GM19372 (cell line): ENCODE data around the gene SLC25A5.
"Not testable (repeated sequence)": the region's sequence is repeated elsewhere in the genome, so short reads cannot be mapped to it uniquely, and the experiment has no call there.

ENCODE experiments used
- ATAC-seq: cut with Tn5 transposase; IDR thresholded peaks from one replicate; pipeline ENCODE4 v1.9.1; 2021; ENCODE audit warnings: mild to moderate bottlenecking, low read depth, moderate library complexity; ENCODE audit not compliant: unreplicated experiment

Gene SLC25A5

DNA sequence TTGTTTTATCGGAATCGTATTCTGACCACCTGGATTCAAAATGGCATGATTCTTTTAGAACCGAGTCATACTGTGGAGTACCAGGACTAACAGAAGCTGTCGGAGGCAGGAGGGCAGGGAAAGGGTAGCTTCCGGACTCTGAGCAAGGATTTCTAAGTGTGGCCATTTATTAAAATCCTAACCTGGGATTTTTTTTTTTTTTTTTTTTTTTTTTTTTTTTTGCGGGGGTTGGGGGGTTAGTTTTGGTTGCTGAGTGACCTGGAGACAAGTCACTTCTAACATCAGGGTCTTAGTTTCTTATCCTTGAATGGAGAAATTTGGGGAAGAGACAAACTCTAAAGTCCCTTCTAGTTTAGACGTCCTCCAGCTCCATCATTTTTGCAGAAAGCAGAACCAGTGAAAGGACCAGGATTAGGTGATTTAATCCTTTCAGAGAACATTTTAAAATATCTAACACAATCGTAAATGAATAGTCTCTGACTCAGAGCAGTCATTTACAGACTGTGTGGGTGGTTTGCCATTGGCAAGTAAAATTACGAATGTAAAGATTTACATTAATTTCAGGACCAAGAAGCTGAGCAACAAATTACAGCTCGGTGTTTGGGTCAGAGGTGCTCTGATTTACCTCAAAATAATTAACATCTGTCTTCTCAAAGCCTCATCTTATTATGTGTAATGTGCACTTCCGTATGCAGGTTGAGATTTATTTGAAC, 7.3 kb downstream of the SLC25A5 start:
- ATAC-seq: no peak

DNA sequence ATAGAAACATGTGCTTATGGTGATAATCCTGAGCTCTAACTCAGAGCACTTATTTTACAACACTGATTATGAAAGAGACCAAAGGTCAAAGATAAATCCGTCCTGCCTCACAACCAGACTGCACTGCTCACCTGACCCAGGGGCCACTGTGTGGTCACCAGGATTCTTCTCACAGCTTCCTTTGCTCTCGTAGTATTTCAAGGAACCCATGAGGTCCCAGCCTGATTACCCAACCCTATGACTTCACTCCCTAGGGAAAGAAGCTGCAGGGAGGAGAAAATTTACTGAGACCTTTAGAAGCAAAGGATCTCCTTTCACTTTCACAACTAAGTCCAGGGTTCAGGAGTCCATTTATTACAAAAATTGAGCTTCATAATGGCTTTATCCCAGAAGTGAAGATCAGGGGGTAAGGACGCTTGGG, 9.6 kb downstream of the SLC25A5 start:
- no peak for ATAC-seq

DNA sequence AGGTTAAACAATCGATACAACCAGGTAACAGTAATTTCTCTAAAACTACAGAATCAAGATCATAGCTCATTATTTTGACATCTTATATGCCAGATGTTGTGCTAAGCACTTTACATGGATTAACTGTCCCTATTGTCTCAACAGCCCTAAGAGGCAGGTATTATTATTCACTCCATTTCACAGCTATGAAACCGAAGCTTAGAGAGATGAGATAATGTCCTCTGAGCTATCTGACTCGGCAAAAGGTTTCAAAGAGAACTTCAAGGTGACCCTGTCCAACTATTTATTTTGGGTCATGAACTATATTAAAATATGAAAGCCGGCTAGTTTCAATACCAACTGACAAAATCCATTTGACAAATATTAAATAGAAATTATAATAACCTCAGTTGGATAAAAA, 10.3 kb downstream of the SLC25A5 start:
- ATAC-seq: no peak

DNA sequence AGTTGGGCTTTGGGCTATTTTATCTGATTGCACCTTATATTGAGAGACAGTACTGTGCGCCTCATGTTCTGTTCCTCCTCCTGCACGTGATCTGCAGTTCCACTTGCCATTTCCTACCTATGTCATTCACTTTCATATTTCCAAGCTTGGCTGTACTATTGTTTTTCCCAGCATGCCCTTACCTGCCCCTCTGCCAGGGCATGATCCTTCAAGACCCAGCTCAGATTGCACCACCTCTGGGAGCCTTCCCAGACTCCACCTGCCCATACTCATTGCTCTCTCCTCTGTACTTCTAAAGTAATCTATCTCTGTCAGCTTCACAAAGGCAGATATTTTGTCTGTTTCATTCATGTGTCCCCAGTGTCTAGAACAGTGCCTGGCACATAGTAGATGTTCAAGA, 11.6 kb downstream of the SLC25A5 start:
- no peak for ATAC-seq

DNA sequence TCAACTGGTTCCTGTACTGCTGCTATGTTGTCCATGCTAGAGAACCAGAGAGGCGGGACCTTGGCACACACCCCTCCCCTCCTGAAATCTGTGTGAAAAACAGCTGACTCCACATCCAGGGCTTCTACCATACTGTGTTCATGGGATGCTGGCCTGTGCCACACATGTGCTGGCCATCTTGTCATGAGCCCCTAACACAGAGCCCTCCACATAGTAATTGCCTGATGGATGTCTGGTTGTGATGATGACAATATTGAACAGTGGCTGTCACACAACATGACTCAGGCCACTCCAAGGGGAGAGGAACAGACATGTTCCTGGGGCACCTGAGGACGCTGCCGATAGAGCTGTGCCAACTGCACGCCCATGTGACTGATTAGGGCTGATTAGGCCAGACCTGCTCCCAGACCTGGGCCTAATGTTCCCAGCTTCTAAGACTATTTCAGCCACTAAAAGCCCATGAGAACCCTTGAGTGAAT, 13.1 kb downstream of the SLC25A5 start:
- no peak for ATAC-seq

DNA sequence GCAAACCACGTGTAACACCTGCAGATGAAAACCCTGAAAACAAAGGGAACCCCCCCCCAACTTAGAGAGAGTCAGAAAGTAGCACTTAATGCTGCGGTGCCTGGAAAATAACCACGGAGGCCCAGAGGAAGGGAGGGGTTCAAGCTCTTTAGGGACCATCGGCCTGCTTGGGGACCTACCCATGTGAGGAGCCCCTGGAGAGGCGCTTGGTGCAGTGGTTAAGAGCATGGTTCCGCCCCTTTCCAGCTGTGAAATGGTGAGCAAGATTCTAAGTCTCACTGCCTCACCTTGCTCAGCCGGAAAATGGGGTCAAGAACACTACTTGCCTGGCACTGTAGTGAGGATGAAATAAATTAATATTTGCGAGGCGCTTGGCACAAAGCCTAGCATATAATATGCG, 13.8 kb downstream of the SLC25A5 start:
- ATAC-seq: no peak

DNA sequence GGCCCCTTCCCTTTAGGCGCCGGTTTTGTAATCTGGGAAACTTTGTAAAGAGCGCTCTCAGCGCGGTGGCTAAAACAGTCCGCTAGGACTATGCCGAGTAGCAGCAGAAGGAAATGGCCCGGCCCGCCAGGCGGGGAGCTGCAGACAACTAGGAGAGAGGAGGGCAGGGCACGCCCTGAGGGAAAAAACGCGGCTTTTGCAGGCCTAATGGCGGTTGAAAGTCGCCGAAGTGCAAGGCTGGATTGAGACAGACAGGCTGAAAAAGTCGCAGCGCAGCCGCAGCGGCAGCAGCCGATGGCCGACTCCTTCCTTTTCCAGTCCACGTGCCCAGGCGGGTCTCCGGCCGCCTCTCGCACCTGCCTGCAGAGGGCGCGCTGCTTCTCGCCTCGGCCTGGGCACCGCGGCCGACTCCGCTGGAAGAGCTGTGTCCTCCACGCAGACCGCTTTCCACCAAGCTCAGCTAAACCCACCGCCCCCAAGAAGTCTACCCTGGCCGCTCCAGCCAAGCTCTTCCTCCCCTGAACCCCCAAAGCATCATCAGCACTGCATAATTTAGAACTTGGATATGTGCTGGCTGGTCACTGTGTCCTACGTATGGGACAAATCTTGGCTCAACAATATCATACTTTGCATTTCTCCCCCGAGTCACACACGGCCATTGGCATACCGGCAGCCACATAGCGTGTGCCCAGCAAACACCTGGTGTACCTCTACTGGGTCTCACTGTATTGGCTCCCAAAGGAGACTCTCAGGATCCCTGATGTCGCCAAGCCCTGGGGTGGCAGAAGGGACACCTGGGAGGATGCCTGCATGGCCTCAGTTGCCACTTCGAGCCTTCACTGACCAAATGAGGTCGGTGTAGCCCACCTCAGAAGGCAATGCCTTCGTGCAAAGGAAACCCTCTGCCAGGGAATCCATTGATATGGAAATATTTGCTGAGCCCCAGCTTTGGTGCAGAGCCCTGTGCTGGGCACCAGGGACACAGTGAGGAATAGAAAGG, 14.5 kb downstream of the SLC25A5 start:
- peak; percentile 75 for ATAC-seq

DNA sequence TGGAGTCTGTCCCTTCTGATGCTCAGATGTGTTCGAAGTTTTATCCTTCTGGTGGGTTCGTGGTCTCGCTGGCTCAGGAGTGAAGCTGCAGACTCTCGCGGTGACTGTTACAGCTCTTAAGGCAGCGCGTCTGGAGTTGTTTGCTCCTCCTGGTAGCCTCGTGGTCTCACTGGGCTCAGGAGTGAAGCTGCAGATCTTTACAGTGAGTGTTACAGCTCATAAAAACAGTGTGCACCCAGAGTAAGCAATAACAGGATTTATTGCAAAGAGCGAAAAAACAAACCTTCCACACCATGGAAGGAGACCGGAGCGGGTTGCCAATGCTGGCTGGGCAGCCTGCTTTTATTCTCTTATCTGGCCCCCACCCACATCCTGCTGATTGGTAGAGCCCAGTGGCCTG, 18.5 kb downstream of the SLC25A5 start:
- no peak for ATAC-seq

DNA sequence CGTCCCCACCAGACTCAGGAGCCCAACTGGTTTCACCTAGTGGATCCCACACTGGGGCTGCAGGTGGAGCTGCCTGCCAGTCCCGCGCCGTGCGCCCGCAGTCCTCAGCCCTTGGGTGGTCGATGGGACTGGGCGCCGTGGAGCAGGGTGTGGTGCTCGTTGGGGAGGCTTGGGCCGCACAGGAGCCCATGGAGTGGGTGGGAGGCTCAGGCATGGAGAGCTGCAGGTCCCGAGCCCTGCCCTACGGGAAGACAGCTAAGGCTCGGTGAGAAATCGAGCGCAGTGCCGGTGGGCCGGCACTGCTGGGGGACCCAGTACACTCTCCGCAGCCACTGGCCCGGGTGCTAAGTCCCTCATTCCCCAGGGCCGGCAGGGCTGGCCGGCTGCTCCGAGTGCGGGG, 19.5 kb downstream of the SLC25A5 start:
- ATAC-seq: not testable (repeated sequence)

DNA sequence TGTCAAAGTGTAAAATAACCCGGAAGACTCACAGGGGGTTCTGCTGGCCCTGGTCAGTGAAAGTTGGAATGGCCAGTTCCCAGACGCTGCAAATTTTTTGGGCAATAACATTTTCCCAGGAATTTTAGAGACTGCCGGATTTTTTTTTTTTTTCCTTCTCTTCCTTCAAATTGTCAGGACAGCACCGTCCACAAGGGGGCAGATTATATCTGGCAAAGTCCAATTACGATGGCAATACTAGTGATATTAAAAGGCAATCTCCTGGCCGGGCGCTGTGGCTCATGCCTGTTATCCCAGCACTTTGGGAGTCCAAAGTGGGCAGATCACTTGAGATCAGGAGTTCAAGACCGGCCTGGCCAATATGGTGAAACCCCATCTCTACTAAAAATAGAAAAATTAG, 20.5 kb downstream of the SLC25A5 start:
- no peak for ATAC-seq

DNA sequence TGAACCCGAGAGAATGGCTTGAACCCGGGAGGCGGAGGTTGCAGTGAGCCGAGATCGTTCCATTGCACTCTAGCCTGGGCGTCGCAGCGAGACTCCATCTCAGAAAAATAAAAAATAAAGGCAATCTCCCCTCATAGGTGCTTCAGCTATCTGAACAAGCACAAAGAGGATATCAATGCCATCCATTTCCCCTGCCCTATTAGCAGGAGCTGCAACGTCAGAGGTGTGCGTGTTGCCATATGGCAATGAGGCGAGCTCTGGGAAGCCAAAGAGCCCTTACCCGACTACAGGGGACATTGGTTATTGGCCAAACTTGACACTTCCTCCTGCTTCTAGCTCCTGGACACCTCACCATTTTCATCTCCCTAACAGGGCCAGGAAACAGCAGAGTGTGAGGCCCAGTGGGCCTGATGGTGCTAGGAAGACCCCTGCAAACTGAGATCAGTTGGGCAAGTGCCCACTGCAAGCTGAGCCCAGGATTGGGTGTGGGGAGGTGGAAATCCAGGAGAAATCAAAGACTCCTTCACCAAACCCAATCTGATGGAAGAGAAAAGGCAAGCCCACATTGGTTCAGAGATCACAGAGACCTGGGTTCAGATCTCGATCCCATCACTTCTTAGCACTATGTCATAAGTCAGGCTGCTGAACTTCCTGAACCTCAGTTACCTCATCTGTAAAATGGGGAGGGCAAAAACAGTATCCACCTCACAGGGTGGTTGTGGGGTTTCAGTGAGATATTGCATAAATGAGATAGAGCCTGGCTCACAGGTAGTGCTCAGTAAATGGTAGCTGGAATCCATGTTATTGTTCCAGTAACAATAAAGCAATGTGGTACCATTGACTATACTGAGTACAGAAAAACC, 21.2 kb downstream of the SLC25A5 start:
- ATAC-seq: no peak

DNA sequence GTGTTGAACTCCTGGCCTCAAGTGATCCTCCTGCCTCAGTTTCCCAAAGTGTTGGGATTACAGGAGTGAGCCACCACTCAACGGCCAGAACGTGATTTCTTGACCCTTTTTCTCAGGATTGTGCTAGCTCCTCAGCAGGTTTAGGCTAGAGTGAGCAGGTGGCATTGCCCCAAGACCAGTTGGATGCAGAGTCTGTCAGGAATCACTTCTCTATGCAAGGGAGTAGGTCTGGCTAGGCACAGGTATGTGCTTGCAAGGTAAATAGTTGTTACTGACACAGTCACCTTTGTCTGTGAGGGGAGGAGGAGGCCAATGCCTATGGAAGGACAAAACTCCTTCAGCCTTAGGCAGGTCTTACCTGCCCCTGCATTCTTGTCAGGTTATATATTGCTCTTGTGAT, 24.2 kb downstream of the SLC25A5 start:
- ATAC-seq: no peak

DNA sequence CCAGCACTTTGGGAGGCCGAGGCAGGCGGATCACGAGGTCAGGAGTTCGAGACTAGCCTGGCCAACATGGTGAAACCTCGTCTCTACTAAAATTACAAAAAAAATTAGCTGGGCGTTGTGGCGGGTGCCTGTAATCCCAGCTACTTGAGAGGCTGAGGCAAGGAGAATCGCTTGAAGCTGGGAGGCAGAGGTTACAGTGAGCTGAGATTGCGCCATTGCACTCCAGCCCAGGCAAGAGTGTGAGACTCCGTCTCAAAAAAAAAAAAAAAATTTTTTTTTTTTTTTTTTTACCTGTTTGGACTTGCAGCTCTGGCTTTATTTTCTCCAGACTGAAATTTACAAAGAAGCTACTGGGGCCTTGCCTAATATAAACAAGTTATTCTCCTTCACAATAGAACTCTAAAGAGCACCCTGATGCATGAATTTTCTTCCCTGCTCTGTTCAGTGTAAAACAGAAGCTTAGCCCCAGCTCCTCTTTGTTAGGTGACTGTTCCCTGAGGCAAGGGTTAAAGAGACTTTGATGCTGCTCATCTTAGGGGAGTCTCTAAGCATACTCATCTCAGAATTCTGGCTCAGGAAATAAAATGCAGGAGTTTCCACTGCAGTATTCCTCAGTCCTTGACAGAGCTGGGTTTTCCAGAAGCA, 25.7 kb downstream of the SLC25A5 start:
- not testable (repeated sequence) for ATAC-seq

DNA sequence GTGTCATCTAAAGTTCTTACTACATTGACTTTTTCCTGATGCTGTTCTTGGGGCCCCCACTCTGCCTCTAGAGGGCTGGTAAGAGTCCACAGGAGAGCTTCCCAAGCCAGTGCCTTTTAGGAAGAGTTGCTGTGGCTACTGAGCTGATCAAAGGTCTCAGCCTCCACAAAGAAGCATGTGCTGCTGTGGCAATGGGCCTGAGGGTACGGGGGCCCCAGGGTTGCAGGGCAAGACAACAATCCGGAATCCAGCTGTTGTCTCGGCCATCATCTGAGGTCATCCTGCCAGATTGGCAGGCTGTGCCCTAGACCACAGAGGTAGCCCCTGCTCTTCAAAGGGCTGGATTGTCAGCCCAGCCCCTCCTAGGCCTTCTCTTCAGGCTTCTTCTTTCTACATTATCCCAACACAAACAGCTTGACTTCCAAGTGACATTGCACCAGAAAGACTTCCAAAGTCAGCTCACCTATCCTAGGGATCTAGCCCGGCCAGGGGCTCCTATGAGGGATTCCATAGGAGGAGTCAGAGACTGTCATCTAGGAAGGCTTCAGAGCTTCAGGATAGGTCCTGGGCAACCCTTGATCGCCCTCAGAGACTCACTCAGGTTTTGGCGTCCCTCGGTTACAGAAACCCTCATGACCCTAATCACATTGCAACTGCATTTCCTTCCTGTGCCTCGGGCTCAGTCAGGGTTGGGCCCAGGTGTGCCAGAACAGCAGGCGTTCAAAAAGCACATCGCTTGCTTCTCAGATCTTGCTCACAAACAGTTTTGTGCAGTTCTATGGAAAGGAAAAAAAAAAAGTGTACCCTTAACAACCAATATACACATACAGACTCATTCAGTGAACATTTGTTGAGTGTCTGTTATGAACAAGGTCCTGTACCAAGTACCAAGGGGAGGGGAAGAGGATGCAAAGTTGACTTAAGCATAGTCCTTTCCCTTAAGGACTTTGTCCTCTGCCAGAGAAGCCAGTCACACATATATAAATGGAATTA, 27.8 kb downstream of the SLC25A5 start:
- ATAC-seq: no peak

DNA sequence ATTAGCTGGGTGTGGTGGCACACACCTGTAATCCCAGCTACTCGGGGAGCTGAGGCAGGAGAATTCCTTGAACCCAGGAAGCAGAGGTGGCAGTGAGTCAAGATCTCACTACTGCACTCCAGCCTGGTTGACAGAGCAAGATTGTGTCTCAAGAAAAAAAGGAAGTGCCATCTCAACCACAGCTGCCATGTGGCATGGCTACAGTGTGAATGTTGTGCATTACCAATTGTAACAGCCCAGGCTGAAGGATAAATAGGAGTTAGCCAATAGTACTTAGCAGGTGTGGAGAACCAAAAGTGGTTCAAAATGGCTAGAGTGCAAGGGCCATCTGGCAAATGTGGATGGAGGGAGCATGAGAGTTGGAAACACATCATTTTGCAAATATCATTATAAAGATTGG, 28.9 kb downstream of the SLC25A5 start:
- no peak for ATAC-seq

DNA sequence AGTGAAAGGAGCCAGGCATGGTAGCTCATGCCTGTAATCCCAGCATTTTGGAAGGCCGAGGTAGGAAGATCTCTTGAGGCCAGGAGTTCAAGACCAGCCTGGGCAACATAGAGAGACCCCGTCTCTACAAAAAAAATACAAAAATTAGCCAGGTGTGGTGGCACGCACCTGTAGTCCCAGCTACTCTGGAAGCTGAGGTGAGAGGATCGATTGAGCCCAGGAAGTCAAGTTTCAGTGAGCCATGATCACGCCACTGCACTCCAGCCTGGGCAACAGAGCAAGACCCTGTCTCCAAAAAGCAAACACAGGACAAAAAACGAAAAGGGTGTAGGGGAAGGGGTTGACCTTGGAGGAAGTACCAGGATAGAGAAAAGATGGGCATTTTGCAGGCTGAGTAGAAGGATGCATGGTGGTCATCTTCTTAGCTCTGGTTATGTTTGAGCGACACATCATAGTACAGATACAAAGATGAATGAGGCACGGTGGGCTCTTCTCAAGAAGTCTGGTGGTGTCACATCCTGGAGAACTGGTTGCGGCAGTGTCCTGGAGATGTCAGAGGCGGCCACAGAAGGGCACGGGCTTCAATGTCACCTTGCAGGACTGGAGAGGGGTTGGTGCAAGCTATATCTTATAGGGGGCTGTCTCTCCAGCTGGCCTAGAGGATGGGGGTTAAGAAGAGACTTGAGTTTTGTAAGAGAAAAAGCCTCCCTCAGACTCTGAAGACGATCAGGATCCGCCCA, 32.0 kb downstream of the SLC25A5 start:
- ATAC-seq: no peak

DNA sequence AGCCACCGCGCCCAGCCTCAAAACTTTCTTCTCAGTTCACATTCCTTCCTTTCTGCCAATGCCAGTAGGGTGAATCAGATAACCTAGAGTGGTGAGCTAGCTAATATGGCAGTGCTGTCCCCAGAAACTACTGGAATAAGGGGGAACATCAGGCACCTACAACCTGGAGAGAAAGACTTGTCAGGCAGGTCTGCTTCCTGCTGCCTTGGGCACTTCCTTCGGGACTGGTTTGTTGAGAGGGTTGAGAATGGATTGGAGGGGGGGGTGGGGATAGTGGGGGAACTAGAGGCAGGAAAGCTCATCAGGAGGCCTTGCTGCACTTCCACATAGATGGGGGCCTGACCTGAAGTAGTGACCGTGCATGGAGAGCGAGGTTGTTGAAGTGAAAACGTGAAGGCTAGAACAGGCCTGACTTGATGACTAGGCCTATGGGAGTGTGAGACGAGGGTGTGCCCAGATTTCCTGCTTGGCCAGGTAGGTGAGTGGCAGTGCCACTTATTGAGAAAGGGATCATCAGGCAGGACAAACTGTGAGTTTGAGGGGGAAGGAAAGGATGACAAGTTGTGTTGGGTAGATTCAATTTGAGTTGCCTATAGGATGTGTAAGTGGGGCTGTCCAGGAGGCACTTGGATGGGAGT, 33.4 kb downstream of the SLC25A5 start:
- no peak for ATAC-seq
